Stomach (tissue), 4 donors: ENCODE data around the gene MAPKAPK2.

Experiments used
- EP300 ChIP-seq: sonication (generic); formaldehyde crosslinking; IDR thresholded peaks from one replicate; pipeline ENCODE4 v1.6.1; 2017; ENCODE audit warnings: antibody characterized with exemption
- POLR2A ChIP-seq, 4 donors: fragments of 450-650 bp; IDR thresholded peaks; one replicate each; pipeline ENCODE4 v1.6.1; 2016; ENCODE audit warnings: antibody characterized with exemption in 4 of 4, control low read depth in 2 of 4, mild to moderate bottlenecking in 1 of 4, moderate library complexity in 1 of 4
- POLR2AphosphoS5 ChIP-seq, 3 donors: sonication (generic); formaldehyde crosslinking; IDR thresholded peaks; one replicate each; pipeline ENCODE4 v1.6.1; 2016; ENCODE audit warnings: antibody characterized with exemption in 3 of 3
- TF ChIP-seq, protein P1 (sequence below), 7 experiments: fragments of 450-650 bp in 4 of 7; fragments of 200-600 bp in 3 of 7; sonication (generic) in 3 of 7; IDR thresholded peaks; one replicate each; pipeline ENCODE4 v1.5.1; 2016 to 2019; ENCODE audit warnings: antibody characterized with exemption in 7 of 7, control low read depth in 2 of 7, mild to moderate bottlenecking in 1 of 7

DNA sequence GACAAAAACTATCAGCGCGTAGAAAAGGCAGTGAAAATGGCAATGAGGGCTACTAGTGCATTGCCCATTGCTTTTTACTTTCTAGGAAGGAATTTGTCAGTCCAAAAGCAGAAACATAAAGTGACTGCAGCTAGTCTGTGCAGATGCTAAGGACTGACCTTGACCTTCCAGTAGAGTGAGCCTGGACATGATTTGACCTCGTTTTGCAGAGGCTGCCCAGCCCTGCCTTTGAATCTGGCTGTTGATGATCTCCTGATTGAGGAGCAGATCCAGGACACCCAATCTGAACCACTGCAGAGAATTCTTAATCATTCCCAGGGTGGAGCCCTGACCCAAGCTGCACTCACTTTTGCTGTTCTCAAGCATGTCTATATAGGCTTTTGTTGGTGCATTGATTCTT, 27.8 kb upstream of the MAPKAPK2 start:
- TF ChIP-seq, protein P1, sequence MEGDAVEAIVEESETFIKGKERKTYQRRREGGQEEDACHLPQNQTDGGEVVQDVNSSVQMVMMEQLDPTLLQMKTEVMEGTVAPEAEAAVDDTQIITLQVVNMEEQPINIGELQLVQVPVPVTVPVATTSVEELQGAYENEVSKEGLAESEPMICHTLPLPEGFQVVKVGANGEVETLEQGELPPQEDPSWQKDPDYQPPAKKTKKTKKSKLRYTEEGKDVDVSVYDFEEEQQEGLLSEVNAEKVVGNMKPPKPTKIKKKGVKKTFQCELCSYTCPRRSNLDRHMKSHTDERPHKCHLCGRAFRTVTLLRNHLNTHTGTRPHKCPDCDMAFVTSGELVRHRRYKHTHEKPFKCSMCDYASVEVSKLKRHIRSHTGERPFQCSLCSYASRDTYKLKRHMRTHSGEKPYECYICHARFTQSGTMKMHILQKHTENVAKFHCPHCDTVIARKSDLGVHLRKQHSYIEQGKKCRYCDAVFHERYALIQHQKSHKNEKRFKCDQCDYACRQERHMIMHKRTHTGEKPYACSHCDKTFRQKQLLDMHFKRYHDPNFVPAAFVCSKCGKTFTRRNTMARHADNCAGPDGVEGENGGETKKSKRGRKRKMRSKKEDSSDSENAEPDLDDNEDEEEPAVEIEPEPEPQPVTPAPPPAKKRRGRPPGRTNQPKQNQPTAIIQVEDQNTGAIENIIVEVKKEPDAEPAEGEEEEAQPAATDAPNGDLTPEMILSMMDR (IDR thresholded peaks at IDR 0.05) = no peak
- TF ChIP-seq POLR2A (IDR thresholded peaks at IDR 0.05) (no peak), EP300 (no peak), POLR2AphosphoS5 (IDR thresholded peaks at IDR 0.05) (no peak)
